OCI-LY1 (cell line): Measurements from ENCODE around the gene DOK4.

Source experiments
- EZH2 ChIP-seq: fragments of 200-600 bp; sonication (generic), shearing (Covaris generic); IDR thresholded peaks from 2 replicates; pipeline ENCODE4 v1.8.0; 2017; ENCODE audit warnings: borderline replicate concordance, mixed run types, mild to moderate bottlenecking, antibody characterized with exemption, low read length, moderate library complexity, mixed read lengths
- TF ChIP-seq, protein P1 (sequence below): fragments of 200-600 bp; sonication (generic), shearing (Covaris generic); IDR thresholded peaks from 2 replicates; pipeline ENCODE4 v1.5.1; 2017; ENCODE audit warnings: mild to moderate bottlenecking, antibody characterized with exemption, low read length, moderate library complexity, mixed read lengths

DNA sequence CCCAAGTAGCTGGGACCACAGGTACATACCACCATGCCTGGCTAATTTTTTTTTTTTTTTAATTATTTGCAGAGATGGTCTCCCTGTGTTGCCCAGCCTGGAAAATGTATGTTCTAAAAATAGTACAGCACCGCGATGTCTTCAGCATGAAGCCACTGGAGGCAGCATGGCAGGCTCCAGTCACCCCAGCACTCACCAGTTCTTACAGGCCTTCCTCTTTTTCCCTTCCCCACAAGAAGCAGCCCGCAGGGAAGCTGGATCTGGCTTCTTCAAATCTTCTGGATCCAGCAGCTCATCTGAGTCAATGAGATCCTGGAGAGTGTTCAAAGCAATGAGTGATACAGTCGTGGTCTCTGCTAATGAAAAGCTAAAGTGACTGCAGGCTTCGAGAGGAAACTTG is 55.3 kb downstream of the DOK4 start:
- TF ChIP-seq, protein P1, sequence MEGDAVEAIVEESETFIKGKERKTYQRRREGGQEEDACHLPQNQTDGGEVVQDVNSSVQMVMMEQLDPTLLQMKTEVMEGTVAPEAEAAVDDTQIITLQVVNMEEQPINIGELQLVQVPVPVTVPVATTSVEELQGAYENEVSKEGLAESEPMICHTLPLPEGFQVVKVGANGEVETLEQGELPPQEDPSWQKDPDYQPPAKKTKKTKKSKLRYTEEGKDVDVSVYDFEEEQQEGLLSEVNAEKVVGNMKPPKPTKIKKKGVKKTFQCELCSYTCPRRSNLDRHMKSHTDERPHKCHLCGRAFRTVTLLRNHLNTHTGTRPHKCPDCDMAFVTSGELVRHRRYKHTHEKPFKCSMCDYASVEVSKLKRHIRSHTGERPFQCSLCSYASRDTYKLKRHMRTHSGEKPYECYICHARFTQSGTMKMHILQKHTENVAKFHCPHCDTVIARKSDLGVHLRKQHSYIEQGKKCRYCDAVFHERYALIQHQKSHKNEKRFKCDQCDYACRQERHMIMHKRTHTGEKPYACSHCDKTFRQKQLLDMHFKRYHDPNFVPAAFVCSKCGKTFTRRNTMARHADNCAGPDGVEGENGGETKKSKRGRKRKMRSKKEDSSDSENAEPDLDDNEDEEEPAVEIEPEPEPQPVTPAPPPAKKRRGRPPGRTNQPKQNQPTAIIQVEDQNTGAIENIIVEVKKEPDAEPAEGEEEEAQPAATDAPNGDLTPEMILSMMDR, result no peak
- no peak for TF ChIP-seq EZH2
